MCF 10A (cell line): ENCODE measurements around the gene DOHH. TPM values are rescaled to one million over a fixed set of nuclear protein-coding genes. Genes with fewer than 3 reads are reported as not detected.
A peak's percentile ranks its signal among the peaks of the same experiment; 100 is the strongest.
"Not testable (repeated sequence)": the region's sequence is repeated elsewhere in the genome, so short reads cannot be mapped to it uniquely, and the experiment has no call there.

ENCODE experiments used
- BruUV-seq: library from RNA; stranded (reverse); fragments of 400-500 nt; replicated peaks from 2 replicates; lab custom pipeline; 2021; lab: Mats Ljungman, UMichigan
- CTCF ChIA-PET: fragments of 300-600 bp; sonication (Branson Sonifier 250); formaldehyde crosslinking; extraction: SDS; loops from one replicate; lab custom pipeline; 2021; ENCODE audit warnings: antibody characterized with exemption, inconsistent platforms; lab: Yijun Ruan, JAX
- POLR2A ChIA-PET: fragments of 300-600, 350-650 bp; sonication (Branson Sonifier 250); formaldehyde crosslinking; extraction: SDS; loops from one replicate; lab custom pipeline; 2020; ENCODE audit warnings: antibody characterized with exemption, inconsistent platforms; lab: Yijun Ruan, JAX
- DNase-seq: peaks from one replicate; pipeline ENCODE4 v3.0.0-alpha.2; 2018; ENCODE audit not compliant: unreplicated experiment
- H3K27ac Mint-ChIP-seq: one replicate; pipeline ENCODE4 v1.8.0; 2022; ENCODE audit warnings: mild to moderate bottlenecking, low read depth, mixed read lengths; ENCODE audit not compliant: unreplicated experiment
- H3K27me3 Mint-ChIP-seq: one replicate; pipeline ENCODE4 v1.8.0; 2022; ENCODE audit warnings: mixed read lengths; ENCODE audit not compliant: insufficient read depth, unreplicated experiment
- H3K36me3 Mint-ChIP-seq: one replicate; pipeline ENCODE4 v1.8.0; 2022; ENCODE audit warnings: mild to moderate bottlenecking, moderate library complexity, mixed read lengths; ENCODE audit not compliant: insufficient read depth, unreplicated experiment
- H3K4me1 Mint-ChIP-seq: one replicate; pipeline ENCODE4 v1.8.0; 2022; ENCODE audit warnings: mixed read lengths; ENCODE audit not compliant: insufficient read depth, unreplicated experiment
- H3K4me3 Mint-ChIP-seq: one replicate; pipeline ENCODE4 v1.8.0; 2022; ENCODE audit warnings: mild to moderate bottlenecking, moderate library complexity, mixed read lengths; ENCODE audit not compliant: unreplicated experiment
- H3K9me3 Mint-ChIP-seq: one replicate; pipeline ENCODE4 v1.8.0; 2022; ENCODE audit warnings: mixed read lengths; ENCODE audit not compliant: unreplicated experiment
- intact Hi-C: fragments of 100-400 bp; cut with micrococcal nuclease; formaldehyde crosslinking; loops from 2 replicates; pipeline ENCODE4 v1.14.1; 2022
- total RNA-seq: library from RNA; stranded (reverse); gene quantifications from 2 replicates; pipeline ENCODE4 v1.2.3, GENCODE V29; 2022
- TF ChIP-seq, protein P1 (sequence below): fragments of 200-600 bp; IDR thresholded peaks from one replicate; pipeline ENCODE4 v1.8.0; 2022; ENCODE audit warnings: antibody characterized with exemption, mild to moderate bottlenecking; ENCODE audit not compliant: unreplicated experiment

Gene DOHH
- total RNA-seq, 1 experiment from 2014 or later, result 16.3 TPM

GRCh38 chr19:3451451-3451866 lies 49.0 kb downstream of the DOHH start:
- CTCF ChIA-PET, result interaction anchor here (0.6 to 0.7 kb wide), 2 partner anchors 21 to 771 kb away, joined by 3 to 4 read pairs; no protein-coding TSS in a partner anchor

DNA sequence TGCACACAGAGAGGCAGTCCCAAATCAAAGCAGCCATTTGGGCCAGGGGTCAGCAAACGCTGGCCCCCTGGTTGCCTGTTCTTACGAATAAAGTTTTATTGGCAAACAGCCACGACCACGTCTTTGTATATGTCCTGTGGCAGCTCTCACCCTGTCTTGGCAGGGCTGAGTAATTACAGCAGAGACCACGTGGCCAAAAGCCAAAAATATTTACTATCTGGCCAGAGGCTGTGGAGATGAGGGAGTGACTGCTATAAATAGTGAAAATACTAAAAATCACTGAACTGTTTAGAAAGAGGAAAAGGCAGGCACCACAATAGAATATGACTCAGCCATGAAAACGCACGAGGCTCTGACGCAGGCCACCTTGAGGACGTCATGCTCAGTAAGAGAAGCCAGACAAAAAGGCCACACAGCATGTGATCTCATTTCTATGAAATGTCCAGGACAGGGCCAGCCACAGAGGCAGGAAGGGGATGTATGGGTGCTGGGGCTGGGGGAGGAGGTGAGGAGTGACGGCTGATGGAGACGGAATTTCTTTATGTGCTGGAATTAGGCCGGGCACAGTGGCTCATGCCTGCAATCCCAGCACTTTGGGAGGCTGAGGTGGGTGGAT lies 49.6 kb downstream of the DOHH start:
- Mint-ChIP-seq H3K36me3 (peaks cover 92% of the 10 kb centered on the region), H3K9me3 (no peaks in the 10 kb centered on the region), H3K27me3 (no peaks in the 10 kb centered on the region), H3K4me1 (peaks cover 7% of the 10 kb centered on the region), H3K4me3 (peak overlapping the region; percentile 63), H3K27ac (peak overlapping the region; percentile 97)
- TF ChIP-seq, protein P1, sequence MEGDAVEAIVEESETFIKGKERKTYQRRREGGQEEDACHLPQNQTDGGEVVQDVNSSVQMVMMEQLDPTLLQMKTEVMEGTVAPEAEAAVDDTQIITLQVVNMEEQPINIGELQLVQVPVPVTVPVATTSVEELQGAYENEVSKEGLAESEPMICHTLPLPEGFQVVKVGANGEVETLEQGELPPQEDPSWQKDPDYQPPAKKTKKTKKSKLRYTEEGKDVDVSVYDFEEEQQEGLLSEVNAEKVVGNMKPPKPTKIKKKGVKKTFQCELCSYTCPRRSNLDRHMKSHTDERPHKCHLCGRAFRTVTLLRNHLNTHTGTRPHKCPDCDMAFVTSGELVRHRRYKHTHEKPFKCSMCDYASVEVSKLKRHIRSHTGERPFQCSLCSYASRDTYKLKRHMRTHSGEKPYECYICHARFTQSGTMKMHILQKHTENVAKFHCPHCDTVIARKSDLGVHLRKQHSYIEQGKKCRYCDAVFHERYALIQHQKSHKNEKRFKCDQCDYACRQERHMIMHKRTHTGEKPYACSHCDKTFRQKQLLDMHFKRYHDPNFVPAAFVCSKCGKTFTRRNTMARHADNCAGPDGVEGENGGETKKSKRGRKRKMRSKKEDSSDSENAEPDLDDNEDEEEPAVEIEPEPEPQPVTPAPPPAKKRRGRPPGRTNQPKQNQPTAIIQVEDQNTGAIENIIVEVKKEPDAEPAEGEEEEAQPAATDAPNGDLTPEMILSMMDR, result no peak
- POLR2A ChIA-PET, result interaction anchor here (1.1 to 1.5 kb wide), 3 partner anchors 18 to 50 kb away, joined by 5 to 6 read pairs (median 5); partner anchors contain the start of gene DOHH
- CTCF ChIA-PET, result interaction anchor here (0.6 to 1.3 kb wide), 3 partner anchors 11 to 22 kb away, joined by 3 to 4 read pairs (median 4); no protein-coding TSS in a partner anchor
- peak; percentile 98 for DNase-seq
- intact Hi-C loops, result no loop called here
- BruUV-seq, result no TSS peak

More at GRCh38 chr19:3451451-3451866, 49.0 kb downstream of the DOHH start:
- no TSS peak for BruUV-seq
- intact Hi-C loops, result no loop called here
- Mint-ChIP-seq H3K9me3 (no peaks in the 10 kb centered on the region), H3K27me3 (no peaks in the 10 kb centered on the region), H3K36me3 (peaks cover 91% of the 10 kb centered on the region), H3K4me1 (peaks cover 7% of the 10 kb centered on the region), H3K27ac (peak overlapping the region; percentile 97), H3K4me3 (peak overlapping the region; percentile 63)
- no peak for DNase-seq
- POLR2A ChIA-PET, result interaction anchor here (1.4 to 1.5 kb wide), 2 partner anchors 18 to 50 kb away, joined by 5 read pairs; partner anchors contain the start of gene DOHH
- TF ChIP-seq, protein P1, result no peak

DNA sequence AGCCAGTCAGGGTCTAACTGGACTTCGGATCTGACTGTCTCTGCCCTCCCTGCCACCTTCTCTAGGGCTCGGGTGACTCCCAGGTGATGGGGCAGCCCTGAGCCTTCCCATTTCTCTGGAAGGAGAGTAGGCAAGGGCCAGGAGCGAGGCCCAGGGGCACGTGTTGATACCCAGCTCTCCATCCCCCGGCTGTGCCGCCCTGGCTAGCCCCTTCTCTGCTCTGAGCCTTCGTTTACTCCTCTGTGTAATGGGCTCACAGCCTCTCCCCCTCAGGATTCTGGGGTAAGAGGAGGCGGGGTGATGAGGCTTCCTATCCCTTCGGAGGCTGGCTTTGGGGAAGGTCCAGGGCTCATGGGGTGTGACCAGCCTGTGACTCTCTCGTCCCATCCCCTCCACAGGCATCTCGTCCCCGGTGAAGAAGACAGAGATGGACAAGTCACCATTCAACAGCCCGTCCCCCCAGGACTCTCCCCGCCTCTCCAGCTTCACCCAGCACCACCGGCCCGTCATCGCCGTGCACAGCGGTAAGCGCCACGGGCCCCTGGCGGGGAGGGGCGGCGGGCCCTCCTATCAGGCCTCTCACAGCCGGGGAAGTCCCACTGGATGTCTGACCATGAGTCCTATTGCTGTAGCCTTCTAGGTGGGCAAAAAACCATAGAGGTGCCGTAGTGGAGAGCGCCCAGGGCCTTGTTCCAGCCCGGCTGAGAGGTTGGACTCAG lies 51.7 kb downstream of the DOHH start:
- BruUV-seq, result no TSS peak
- POLR2A ChIA-PET, result interaction anchor here (1.2 kb wide), 1 partner anchor 14 kb away, joined by 3 read pairs; no protein-coding TSS in a partner anchor
- CTCF ChIA-PET, result interaction anchor here (1.4 to 1.6 kb wide), 2 partner anchors 19 to 24 kb away, joined by 4 to 5 read pairs; no protein-coding TSS in a partner anchor
- Mint-ChIP-seq H3K27ac (peak overlapping the region; percentile 46), H3K36me3 (peaks cover 95% of the 10 kb centered on the region), H3K27me3 (no peaks in the 10 kb centered on the region), H3K4me3 (no peak overlapping the region), H3K9me3 (no peaks in the 10 kb centered on the region), H3K4me1 (peaks cover 7% of the 10 kb centered on the region)
- no peak for DNase-seq
- TF ChIP-seq, protein P1, result no peak
- intact Hi-C loops, result no loop called here

DNA sequence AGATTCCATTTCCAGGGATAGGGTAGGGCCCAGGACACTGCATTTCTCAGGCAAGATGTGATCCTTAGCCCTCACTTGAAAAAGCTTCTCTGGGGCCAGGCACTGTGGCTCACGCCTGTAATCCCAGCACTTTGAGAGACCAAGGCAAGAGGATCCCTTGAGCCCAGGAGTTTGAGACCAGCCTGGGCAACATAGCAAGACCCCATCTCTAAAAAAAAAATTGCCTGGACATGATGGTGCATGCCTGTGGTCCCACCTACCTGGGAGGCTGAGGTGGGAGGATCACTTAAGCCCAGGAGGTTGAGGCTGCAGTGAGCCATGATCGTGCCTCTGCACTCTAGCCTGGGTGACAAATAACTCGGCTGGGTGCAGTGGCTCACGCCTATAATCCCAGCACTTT lies 53.8 kb downstream of the DOHH start:
- POLR2A ChIA-PET, result interaction anchor here (1.2 kb wide), 1 partner anchor 11 kb away, joined by 5 read pairs; no protein-coding TSS in a partner anchor
- H3K36me3 Mint-ChIP-seq, result peaks cover 95% of the 10 kb centered on the region
- H3K4me3 Mint-ChIP-seq, H3K27ac Mint-ChIP-seq, DNase-seq, H3K4me1 Mint-ChIP-seq, intact Hi-C loops, BruUV-seq, H3K27me3 Mint-ChIP-seq, H3K9me3 Mint-ChIP-seq: not testable (repeated sequence)
- CTCF ChIA-PET, result interaction anchor here (0.8 kb wide), 1 partner anchor 26 kb away, joined by 3 read pairs; no protein-coding TSS in a partner anchor
